ENCODE measurements around the gene CDKN1A.

GRCh38 chr6:36676141-36677058 is 2.1 kb upstream of the CDKN1A start:
- TF ChIP-seq BHLHE40 (IDR thresholded peaks at IDR 0.05; ENCODE audit: borderline replicate concordance in 1 of 2, low read depth in 2 of 2, low read length in 1 of 2) = no peak
- TF ChIP-seq MAX (IDR thresholded peaks at IDR 0.05; ENCODE audit: low read depth, low read length) = no peak
- TF ChIP-seq PML (IDR thresholded peaks at IDR 0.05; ENCODE audit: low read length) = no peak
- TF ChIP-seq NBN (IDR thresholded peaks at IDR 0.05) = 0 out of 2 replicates have a peak, but pooled peaks have one; percentile 20
